ENCODE data around the gene SMDT1. TPM values are rescaled to one million over a fixed set of nuclear protein-coding genes. Genes with fewer than 3 reads are reported as not detected.

The SMDT1 gene
- total and polyA plus RNA-seq, 4 donors: 34.7 to 167 (median 100) TPM

DNA sequence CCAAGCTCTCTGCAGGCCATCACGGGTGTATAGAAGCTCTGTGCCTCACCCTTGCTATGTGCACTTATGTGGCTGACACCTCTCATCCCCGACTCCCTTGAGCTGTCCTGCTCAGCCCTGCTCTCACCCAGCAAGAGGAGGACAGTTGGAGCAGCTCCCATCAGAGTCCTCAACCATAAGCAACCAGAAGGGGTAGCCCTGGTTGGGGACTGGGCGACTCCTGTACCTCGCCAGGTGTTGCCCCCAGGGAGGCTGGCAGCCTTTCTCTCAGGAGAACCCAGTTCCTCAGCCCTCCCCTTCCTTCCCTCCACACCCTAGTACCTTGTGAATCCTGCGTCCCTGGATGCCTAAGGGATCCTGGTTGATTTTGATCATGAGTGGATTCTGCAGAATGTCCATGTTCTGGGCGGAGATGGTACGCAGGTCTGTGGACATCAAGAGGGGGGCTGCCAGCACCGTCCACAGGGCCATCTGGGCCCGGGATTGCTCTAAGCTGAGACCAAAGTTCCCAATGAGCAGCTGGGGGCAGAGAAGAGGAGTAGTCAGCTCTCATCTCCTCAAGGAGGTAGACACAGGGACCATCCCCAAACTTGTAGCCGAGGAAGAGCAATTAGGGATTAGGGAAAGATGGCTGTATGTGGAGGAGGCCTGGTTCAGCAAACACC lies 16.9 kb upstream of the SMDT1 start:
- H3K4me3 ChIP-seq: no peak overlapping the region
- no peaks in the 10 kb centered on the region for H3K27me3 ChIP-seq (ENCODE audit: control insufficient read depth in 3 of 3, insufficient read depth in 3 of 3, low read length in 2 of 3)
- peaks cover 13 to 60% (median 28%) of the 10 kb centered on the region in 4 donors for H3K36me3 ChIP-seq (ENCODE audit: control insufficient read depth in 4 of 4, insufficient read depth in 4 of 4, low read length in 4 of 4)
- peaks cover 0 to 12% (median 0%) of the 10 kb centered on the region in 4 donors for H3K9me3 ChIP-seq (ENCODE audit: control insufficient read depth in 4 of 4, insufficient read depth in 3 of 4, low read length in 3 of 4)
- 91 to 95% methylated on average over 10 of the region's 10 CpGs for WGBS, 2 donors
- no peak for DNase-seq
- no peaks in the 10 kb centered on the region for H3K4me1 ChIP-seq (ENCODE audit: control insufficient read depth in 5 of 5, insufficient read depth in 5 of 5, low read length in 5 of 5)
- no peak overlapping the region for H3K9ac ChIP-seq (ENCODE audit: insufficient read depth in 1 of 2, low read length in 2 of 2)
- no peak for ATAC-seq (ENCODE audit: insufficient read depth, low FRiP score)
- no peak overlapping the region for H3K27ac ChIP-seq (ENCODE audit: low read depth in 1 of 2, low read length in 1 of 2)
- TF ChIP-seq, protein P1, sequence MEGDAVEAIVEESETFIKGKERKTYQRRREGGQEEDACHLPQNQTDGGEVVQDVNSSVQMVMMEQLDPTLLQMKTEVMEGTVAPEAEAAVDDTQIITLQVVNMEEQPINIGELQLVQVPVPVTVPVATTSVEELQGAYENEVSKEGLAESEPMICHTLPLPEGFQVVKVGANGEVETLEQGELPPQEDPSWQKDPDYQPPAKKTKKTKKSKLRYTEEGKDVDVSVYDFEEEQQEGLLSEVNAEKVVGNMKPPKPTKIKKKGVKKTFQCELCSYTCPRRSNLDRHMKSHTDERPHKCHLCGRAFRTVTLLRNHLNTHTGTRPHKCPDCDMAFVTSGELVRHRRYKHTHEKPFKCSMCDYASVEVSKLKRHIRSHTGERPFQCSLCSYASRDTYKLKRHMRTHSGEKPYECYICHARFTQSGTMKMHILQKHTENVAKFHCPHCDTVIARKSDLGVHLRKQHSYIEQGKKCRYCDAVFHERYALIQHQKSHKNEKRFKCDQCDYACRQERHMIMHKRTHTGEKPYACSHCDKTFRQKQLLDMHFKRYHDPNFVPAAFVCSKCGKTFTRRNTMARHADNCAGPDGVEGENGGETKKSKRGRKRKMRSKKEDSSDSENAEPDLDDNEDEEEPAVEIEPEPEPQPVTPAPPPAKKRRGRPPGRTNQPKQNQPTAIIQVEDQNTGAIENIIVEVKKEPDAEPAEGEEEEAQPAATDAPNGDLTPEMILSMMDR (IDR thresholded peaks at IDR 0.05; ENCODE audit: control extremely low read depth, extremely low read depth): no peak

- Histone ChIP-seq H3K4me1 (ENCODE audit: control insufficient read depth in 5 of 5, insufficient read depth in 5 of 5, low read length in 5 of 5) (peaks cover 0 to 1% (median 1%) of the 10 kb centered on the region in 5 donors), H3K36me3 (ENCODE audit: control insufficient read depth in 4 of 4, insufficient read depth in 4 of 4, low read length in 4 of 4) (peaks cover 7 to 56% (median 18%) of the 10 kb centered on the region in 4 donors), H3K4me3 (no peak overlapping the region), H3K27me3 (ENCODE audit: control insufficient read depth in 3 of 3, insufficient read depth in 3 of 3, low read length in 2 of 3) (no peaks in the 10 kb centered on the region), H3K9ac (ENCODE audit: insufficient read depth in 1 of 2, low read length in 2 of 2) (no peak overlapping the region), H3K27ac (ENCODE audit: low read depth in 1 of 2, low read length in 1 of 2) (no peak overlapping the region), H3K9me3 (ENCODE audit: control insufficient read depth in 4 of 4, insufficient read depth in 3 of 4, low read length in 3 of 4) (peaks cover 0 to 10% (median 0%) of the 10 kb centered on the region in 4 donors)
- TF ChIP-seq, protein P1 (IDR thresholded peaks at IDR 0.05; ENCODE audit: control extremely low read depth, extremely low read depth): no peak
- WGBS, 2 donors: 76 to 94% methylated on average over 1 of the region's 1 CpG
- DNase-seq (no peak), ATAC-seq (ENCODE audit: insufficient read depth, low FRiP score) (no peak)
These were observed 14.9 kb upstream of the SMDT1 start for GRCh38 chr22:42064629-42065028.

DNA sequence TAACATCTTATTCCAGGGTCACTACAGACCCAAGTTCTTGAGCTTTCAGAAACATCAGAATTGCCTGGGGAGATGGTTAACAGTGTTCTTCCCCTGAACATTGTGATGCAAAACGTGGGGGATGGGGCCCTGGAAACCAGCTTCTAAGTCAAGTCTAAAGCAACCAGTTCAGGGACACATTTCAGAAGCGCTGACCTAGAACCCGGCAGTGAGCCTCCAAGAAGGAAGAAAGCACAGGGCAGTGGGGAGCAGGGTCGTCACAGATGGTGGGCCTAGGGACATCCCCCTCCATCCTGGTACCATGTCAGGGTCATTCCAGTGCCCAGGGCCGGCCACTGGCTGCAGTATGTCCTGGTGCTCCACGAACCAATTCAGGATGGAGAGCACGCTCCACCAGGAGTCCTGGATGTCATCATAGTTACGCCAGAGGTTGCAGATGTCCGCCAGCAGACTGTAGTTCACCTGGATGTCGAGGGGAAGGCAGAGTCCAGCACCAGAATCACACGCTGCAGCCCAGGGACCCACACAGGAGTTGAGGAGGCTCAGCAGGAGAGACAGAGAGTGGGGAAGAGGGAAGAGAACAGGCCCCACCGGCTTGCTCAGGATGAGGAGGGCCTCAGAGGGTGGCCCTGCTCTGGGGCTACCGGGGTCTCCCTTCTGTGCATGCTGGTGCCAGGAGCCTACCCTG lies 13.9 kb upstream of the SMDT1 start:
- TF ChIP-seq, protein P1 (IDR thresholded peaks at IDR 0.05; ENCODE audit: control extremely low read depth, extremely low read depth): no peak
- Histone ChIP-seq H3K4me3 (no peak overlapping the region), H3K9ac (ENCODE audit: insufficient read depth in 1 of 2, low read length in 2 of 2) (no peak overlapping the region), H3K27ac (ENCODE audit: low read depth in 1 of 2, low read length in 1 of 2) (no peak overlapping the region), H3K36me3 (ENCODE audit: control insufficient read depth in 4 of 4, insufficient read depth in 4 of 4, low read length in 4 of 4) (peaks cover 7 to 46% (median 14%) of the 10 kb centered on the region in 4 donors), H3K27me3 (ENCODE audit: control insufficient read depth in 3 of 3, insufficient read depth in 3 of 3, low read length in 2 of 3) (no peaks in the 10 kb centered on the region), H3K9me3 (ENCODE audit: control insufficient read depth in 4 of 4, insufficient read depth in 3 of 4, low read length in 3 of 4) (peaks cover 0 to 4% (median 0%) of the 10 kb centered on the region in 4 donors), H3K4me1 (ENCODE audit: control insufficient read depth in 5 of 5, insufficient read depth in 5 of 5, low read length in 5 of 5) (peaks cover 0 to 9% (median 4%) of the 10 kb centered on the region in 5 donors)
- no peak for ATAC-seq (ENCODE audit: insufficient read depth, low FRiP score)
- DNase-seq: no peak
- WGBS, 2 donors: 89 to 93% methylated on average over 13 of the region's 13 CpGs
